OCI-LY3 (cell line): ENCODE results near the gene PLCH2.

Experiments used
- H2AFZ ChIP-seq: fragments of 200-600, 300-600 bp; shearing (Covaris generic); 2 replicates; pipeline ENCODE4 v1.6.0; 2014; ENCODE audit warnings: antibody characterized with exemption, low read depth, low read length
- H3K27ac ChIP-seq: fragments of 200-600, 300-600 bp; sonication (generic); 2 replicates; pipeline ENCODE4 v1.5.1; 2014; ENCODE audit warnings: mild to moderate bottlenecking, low read length, moderate library complexity, mixed read lengths
- H3K27me3 ChIP-seq: fragments of 200-600, 300-600 bp; sonication (generic); 2 replicates; pipeline ENCODE4 v1.6.1; 2014; ENCODE audit warnings: low read depth, low read length, mixed read lengths
- H3K36me3 ChIP-seq: fragments of 200-600, 300-600 bp; sonication (generic); replicated peaks from 2 replicates; pipeline ENCODE3; 2014; ENCODE audit warnings: low read depth, low read length, mixed read lengths
- H3K4me1 ChIP-seq: fragments of 300-600, 200-600 bp; sonication (generic); 2 replicates; pipeline ENCODE4 v1.6.1; 2014; ENCODE audit warnings: low read length, mixed read lengths
- H3K4me2 ChIP-seq: fragments of 200-600, 300-600 bp; sonication (generic); 2 replicates; pipeline ENCODE4 v1.6.1; 2014; ENCODE audit warnings: low read length, mixed read lengths
- H3K4me3 ChIP-seq: fragments of 300-600, 200-600 bp; sonication (generic); 2 replicates; pipeline ENCODE4 v1.5.1; 2014; ENCODE audit warnings: antibody characterized with exemption, mild to moderate bottlenecking, low read length, moderate library complexity
- H3K79me2 ChIP-seq: fragments of 300-600, 200-600 bp; shearing (Covaris generic); 2 replicates; pipeline ENCODE4 v1.6.1; 2014; ENCODE audit warnings: mild to moderate bottlenecking, low read length, mixed read lengths
- H3K9ac ChIP-seq: fragments of 300-600, 200-600 bp; shearing (Covaris generic); 2 replicates; pipeline ENCODE4 v1.6.0; 2014; ENCODE audit warnings: mild to moderate bottlenecking, low read length, moderate library complexity
- H3K9me3 ChIP-seq: fragments of 200-600, 300-600 bp; shearing (Covaris generic); 2 replicates; pipeline ENCODE4 v1.6.1; 2014; ENCODE audit warnings: low read length, mixed read lengths; ENCODE audit not compliant: insufficient read depth
- H4K20me1 ChIP-seq: fragments of 200-600, 300-600 bp; sonication (generic); 2 replicates; pipeline ENCODE4 v1.6.1; 2016; ENCODE audit warnings: low read length, mixed read lengths; ENCODE audit not compliant: insufficient read depth
- EZH2phosphoT487 ChIP-seq: fragments of 200-600 bp; shearing (Covaris generic); IDR thresholded peaks from 2 replicates; pipeline ENCODE4 v1.6.1; 2018; ENCODE audit warnings: antibody characterized with exemption, mixed run types, low read depth
- TF ChIP-seq, protein P1 (sequence below): fragments of 200-600, 300-600 bp; sonication (generic); IDR thresholded peaks from 2 replicates; pipeline ENCODE4 v1.5.1; 2014; ENCODE audit warnings: antibody characterized with exemption, low read length, low read depth

Gene PLCH2

DNA sequence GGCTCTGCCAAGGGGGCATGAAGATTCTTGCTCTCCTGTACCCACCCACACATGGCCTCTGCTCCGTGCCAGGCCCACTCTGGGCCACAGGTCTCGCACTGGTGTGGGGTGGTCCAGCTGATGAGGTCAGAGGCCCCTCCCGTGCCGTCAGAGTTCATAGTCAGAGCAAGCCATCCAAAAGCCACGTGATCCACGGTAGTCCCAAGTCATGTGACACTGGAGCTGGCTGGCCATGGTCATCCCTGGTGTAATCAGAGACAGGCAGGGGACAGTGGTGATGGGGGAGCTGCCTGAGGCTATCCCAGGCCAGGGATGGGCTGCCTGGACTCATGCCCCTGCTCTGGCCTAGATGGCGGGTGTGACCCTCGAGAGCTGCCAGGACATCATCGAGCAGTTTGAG, 10.5 kb downstream of the PLCH2 start:
- no peaks in the 10 kb centered on the region for H3K79me2 ChIP-seq
- no peak overlapping the region for H3K27ac ChIP-seq
- no peak for TF ChIP-seq EZH2phosphoT487
- TF ChIP-seq, protein P1, sequence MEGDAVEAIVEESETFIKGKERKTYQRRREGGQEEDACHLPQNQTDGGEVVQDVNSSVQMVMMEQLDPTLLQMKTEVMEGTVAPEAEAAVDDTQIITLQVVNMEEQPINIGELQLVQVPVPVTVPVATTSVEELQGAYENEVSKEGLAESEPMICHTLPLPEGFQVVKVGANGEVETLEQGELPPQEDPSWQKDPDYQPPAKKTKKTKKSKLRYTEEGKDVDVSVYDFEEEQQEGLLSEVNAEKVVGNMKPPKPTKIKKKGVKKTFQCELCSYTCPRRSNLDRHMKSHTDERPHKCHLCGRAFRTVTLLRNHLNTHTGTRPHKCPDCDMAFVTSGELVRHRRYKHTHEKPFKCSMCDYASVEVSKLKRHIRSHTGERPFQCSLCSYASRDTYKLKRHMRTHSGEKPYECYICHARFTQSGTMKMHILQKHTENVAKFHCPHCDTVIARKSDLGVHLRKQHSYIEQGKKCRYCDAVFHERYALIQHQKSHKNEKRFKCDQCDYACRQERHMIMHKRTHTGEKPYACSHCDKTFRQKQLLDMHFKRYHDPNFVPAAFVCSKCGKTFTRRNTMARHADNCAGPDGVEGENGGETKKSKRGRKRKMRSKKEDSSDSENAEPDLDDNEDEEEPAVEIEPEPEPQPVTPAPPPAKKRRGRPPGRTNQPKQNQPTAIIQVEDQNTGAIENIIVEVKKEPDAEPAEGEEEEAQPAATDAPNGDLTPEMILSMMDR = no peak
- H3K4me3 ChIP-seq = no peak overlapping the region
- no peak overlapping the region for H3K4me2 ChIP-seq
- H3K9me3 ChIP-seq = no peaks in the 10 kb centered on the region
- H2AFZ ChIP-seq = no peak overlapping the region
- H4K20me1 ChIP-seq = no peaks in the 10 kb centered on the region
- H3K9ac ChIP-seq = no peak overlapping the region
- no peaks in the 10 kb centered on the region for H3K27me3 ChIP-seq
- no peaks in the 10 kb centered on the region for H3K4me1 ChIP-seq
- no peaks in the 10 kb centered on the region for H3K36me3 ChIP-seq

DNA sequence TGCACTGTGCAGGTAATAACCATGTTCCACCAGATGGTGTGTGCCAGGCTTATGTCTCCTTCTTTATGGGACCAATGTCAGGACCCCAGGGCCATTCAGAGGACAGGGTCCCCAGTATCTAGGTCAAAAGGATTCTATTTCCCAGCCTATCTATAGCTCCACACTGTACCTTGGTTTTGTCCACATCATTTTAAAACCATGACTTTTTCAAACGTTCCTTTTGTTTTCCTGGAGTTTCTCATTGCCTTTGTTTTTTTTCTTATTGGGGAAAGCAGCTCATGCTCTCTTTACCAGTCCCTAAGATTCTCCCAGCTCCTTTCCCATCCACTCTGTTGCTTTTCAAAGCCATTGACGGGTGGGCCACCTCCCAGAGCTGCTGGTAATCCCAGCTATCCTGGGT, 12.6 kb downstream of the PLCH2 start:
- H3K4me2 ChIP-seq = no peak overlapping the region
- H3K4me1 ChIP-seq = no peaks in the 10 kb centered on the region
- H4K20me1 ChIP-seq = no peaks in the 10 kb centered on the region
- no peak overlapping the region for H2AFZ ChIP-seq
- TF ChIP-seq, protein P1 = no peak
- TF ChIP-seq EZH2phosphoT487 = no peak
- H3K27me3 ChIP-seq = no peaks in the 10 kb centered on the region
- H3K4me3 ChIP-seq = no peak overlapping the region
- H3K36me3 ChIP-seq = no peaks in the 10 kb centered on the region
- no peak overlapping the region for H3K9ac ChIP-seq
- no peak overlapping the region for H3K27ac ChIP-seq
- H3K9me3 ChIP-seq = no peaks in the 10 kb centered on the region
- no peaks in the 10 kb centered on the region for H3K79me2 ChIP-seq

DNA sequence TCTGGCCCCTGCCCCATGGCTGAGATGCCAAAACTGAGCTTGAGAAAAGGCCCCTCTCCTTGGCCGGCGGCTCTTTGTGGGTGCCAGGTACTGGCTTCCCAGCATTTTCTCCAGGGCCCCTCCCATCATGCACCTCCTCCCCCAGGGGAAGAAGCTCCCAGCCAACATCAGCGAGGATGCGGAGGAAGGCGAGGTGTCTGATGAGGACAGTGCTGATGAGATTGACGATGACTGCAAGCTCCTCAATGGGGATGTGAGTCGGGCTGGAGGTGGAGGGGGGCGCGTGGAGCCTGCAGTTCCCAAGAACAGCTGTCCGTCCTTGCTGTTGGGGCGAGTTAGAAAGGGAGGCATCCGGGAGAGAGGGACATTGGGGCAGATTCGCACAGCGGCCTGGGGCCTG, 13.5 kb downstream of the PLCH2 start:
- Histone ChIP-seq H3K79me2 (no peaks in the 10 kb centered on the region), H4K20me1 (no peaks in the 10 kb centered on the region), H3K27ac (no peak overlapping the region), H3K4me3 (no peak overlapping the region), H2AFZ (no peak overlapping the region), H3K9me3 (no peaks in the 10 kb centered on the region), H3K27me3 (no peaks in the 10 kb centered on the region), H3K36me3 (no peaks in the 10 kb centered on the region), H3K4me2 (no peak overlapping the region), H3K9ac (no peak overlapping the region), H3K4me1 (no peaks in the 10 kb centered on the region)
- TF ChIP-seq EZH2phosphoT487 = no peak
- TF ChIP-seq, protein P1 = no peak

DNA sequence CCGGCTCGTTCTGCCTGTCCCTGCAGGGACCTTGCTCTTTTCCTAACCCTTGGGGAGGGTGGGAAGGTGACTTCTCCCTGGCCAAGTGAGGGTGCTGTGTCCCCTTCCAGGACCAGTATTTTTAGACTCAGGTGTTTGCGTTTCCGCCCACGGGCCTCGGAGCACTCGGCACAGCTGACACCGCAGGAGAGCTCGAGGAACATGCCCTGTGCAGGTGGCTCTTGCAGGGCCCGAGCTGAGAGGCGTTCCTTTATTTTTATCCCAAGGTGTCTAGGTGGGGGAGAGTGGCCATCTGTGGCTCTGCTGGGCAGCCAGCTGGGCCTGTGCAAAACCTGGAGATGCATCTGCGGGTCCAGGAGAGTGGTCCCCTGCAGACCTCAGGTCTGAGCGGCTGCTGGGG, 16.0 kb downstream of the PLCH2 start:
- H3K4me1 ChIP-seq = no peaks in the 10 kb centered on the region
- no peaks in the 10 kb centered on the region for H3K9me3 ChIP-seq
- no peak for TF ChIP-seq EZH2phosphoT487
- TF ChIP-seq, protein P1 = no peak
- H3K9ac ChIP-seq = no peak overlapping the region
- H2AFZ ChIP-seq = no peak overlapping the region
- no peaks in the 10 kb centered on the region for H3K36me3 ChIP-seq
- no peaks in the 10 kb centered on the region for H3K79me2 ChIP-seq
- no peak overlapping the region for H3K4me2 ChIP-seq
- no peak overlapping the region for H3K27ac ChIP-seq
- no peaks in the 10 kb centered on the region for H3K27me3 ChIP-seq
- no peak overlapping the region for H3K4me3 ChIP-seq
- H4K20me1 ChIP-seq = no peaks in the 10 kb centered on the region
